ENCODE measurements around the gene SMIM38.

SMIM38 gene

DNA sequence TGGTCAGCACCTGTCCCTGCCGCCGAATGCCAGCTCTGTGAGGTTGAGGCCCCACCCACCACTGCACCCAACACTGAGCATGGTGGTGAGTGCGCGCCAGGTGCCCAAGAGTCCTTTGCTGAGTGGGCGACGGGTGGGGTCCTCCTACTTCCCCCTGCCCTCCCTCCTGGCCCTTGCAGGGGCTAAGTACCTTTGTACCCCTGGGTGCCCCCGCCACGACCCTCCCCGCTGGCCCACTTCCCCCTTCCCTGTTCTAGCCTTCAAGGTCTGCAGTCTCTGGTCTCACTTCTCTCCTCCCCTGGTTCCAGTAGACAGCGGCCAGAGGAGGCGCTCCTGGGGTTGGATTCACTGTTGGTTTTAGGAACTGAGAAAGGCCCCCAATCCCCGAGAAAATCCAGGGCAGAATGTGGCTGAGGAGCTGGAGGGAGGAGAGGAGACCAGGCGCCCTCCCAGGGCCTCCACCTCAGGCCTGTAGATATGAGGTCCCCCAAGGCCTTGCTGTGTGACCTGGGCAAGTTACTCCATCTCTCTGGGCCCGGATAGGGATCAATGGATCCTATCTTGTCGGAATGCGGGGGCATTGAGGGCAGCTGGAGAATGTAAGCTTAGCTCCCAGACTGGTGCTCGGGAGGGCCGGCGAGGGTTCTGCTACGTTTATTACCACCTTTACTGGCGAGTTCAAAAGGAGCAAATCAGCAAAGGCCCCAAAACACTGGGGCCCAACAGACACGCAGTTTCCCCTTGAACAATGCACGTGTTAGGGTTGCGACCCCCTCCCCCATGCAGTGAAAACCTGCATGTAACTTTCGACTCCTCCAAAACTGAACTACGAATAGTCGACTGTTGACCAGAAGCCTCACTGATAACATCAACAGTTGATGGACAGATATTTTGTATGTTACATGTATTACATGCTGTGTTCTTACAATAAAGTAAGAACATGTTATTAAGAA is 31.9 kb upstream of the SMIM38 start:
- DNase-seq (ENCODE audit: low read depth): no peak
- no peak overlapping the region for H3K9ac ChIP-seq (ENCODE audit: low read length)
- no peak overlapping the region for H3K4me3 ChIP-seq (ENCODE audit: low read length)
- H3K4me1 ChIP-seq (ENCODE audit: control insufficient read depth, insufficient read depth, low read length): peaks cover 13% of the 10 kb centered on the region
- no peaks in the 10 kb centered on the region for H3K27me3 ChIP-seq (replicated peaks; ENCODE audit: control insufficient read depth, insufficient read depth, low read length)
- peaks cover 16% of the 10 kb centered on the region for H3K9me3 ChIP-seq (ENCODE audit: control insufficient read depth, low read length)
- H3K36me3 ChIP-seq (ENCODE audit: control insufficient read depth, insufficient read depth, low read length, severe bottlenecking): no peaks in the 10 kb centered on the region

- Histone ChIP-seq H3K9me3 (ENCODE audit: control insufficient read depth, low read length) (peaks cover 10% of the 10 kb centered on the region), H3K36me3 (ENCODE audit: control insufficient read depth, insufficient read depth, low read length, severe bottlenecking) (no peaks in the 10 kb centered on the region), H3K9ac (ENCODE audit: low read length) (no peak overlapping the region), H3K4me3 (ENCODE audit: low read length) (no peak overlapping the region), H3K4me1 (ENCODE audit: control insufficient read depth, insufficient read depth, low read length) (peaks cover 13% of the 10 kb centered on the region), H3K27me3 (replicated peaks; ENCODE audit: control insufficient read depth, insufficient read depth, low read length) (no peaks in the 10 kb centered on the region)
- no peak for DNase-seq (ENCODE audit: low read depth)
Observed at GRCh38 chr11:69125861-69126260, 29.9 kb upstream of the SMIM38 start.

GRCh38 chr11:69126286-69126685 is 29.4 kb upstream of the SMIM38 start:
- Histone ChIP-seq H3K9ac (ENCODE audit: low read length) (no peak overlapping the region), H3K4me1 (ENCODE audit: control insufficient read depth, insufficient read depth, low read length) (peaks cover 13% of the 10 kb centered on the region), H3K27me3 (replicated peaks; ENCODE audit: control insufficient read depth, insufficient read depth, low read length) (no peaks in the 10 kb centered on the region), H3K36me3 (ENCODE audit: control insufficient read depth, insufficient read depth, low read length, severe bottlenecking) (no peaks in the 10 kb centered on the region), H3K4me3 (ENCODE audit: low read length) (no peak overlapping the region), H3K9me3 (ENCODE audit: control insufficient read depth, low read length) (peaks cover 10% of the 10 kb centered on the region)
- DNase-seq (ENCODE audit: low read depth): no peak

GRCh38 chr11:69127081-69127850 is 28.5 kb upstream of the SMIM38 start:
- Histone ChIP-seq H3K36me3 (ENCODE audit: control insufficient read depth, insufficient read depth, low read length, severe bottlenecking) (no peaks in the 10 kb centered on the region), H3K9ac (ENCODE audit: low read length) (no peak overlapping the region), H3K9me3 (ENCODE audit: control insufficient read depth, low read length) (peaks cover 10% of the 10 kb centered on the region), H3K4me1 (ENCODE audit: control insufficient read depth, insufficient read depth, low read length) (peaks cover 18% of the 10 kb centered on the region), H3K4me3 (ENCODE audit: low read length) (no peak overlapping the region), H3K27me3 (replicated peaks; ENCODE audit: control insufficient read depth, insufficient read depth, low read length) (peaks cover 7% of the 10 kb centered on the region)
- DNase-seq (ENCODE audit: low read depth): no peak

DNA sequence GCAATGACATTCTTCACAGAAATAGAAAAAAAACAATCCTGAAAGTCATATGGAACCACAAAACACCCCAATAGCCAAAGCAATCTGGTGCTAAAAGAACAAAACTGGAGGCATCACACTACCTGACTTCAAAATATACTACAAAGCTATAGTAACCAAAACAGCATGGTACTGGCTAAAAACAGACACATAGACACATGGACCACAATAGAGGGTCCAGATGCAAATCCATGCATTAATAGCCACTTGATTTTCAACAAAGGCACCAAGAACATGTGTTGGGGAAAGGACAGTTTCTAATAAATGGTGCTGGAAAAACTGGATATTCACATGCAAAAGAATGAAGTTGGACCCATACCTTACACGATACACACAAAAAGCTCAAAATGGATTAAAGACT is 27.9 kb upstream of the SMIM38 start:
- Histone ChIP-seq H3K4me3 (ENCODE audit: low read length) (no peak overlapping the region), H3K9ac (ENCODE audit: low read length) (no peak overlapping the region), H3K4me1 (ENCODE audit: control insufficient read depth, insufficient read depth, low read length) (peaks cover 12% of the 10 kb centered on the region), H3K9me3 (ENCODE audit: control insufficient read depth, low read length) (peaks cover 11% of the 10 kb centered on the region), H3K27me3 (replicated peaks; ENCODE audit: control insufficient read depth, insufficient read depth, low read length) (peaks cover 7% of the 10 kb centered on the region), H3K36me3 (ENCODE audit: control insufficient read depth, insufficient read depth, low read length, severe bottlenecking) (no peaks in the 10 kb centered on the region)
- DNase-seq (ENCODE audit: low read depth): no peak

DNA sequence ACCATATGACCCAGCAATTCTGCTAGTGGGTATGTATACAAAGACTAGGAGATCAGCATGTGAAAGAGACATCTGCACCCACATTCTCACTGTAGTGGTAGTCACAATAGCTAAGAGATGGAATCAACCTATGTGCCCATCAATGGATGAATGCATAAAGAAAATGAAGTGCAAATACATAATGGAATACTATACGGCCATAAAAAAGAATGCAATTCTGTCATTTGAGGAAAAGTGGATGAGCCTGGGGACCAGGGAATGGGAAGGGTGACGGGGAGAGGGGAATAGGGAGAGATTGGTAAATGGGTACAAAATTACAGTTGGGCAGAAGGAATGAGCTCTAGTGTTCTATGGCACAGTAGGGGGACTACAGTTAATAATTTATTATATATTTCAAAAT is 26.7 kb upstream of the SMIM38 start:
- DNase-seq (ENCODE audit: low read depth): no peak
- H3K27me3 ChIP-seq (replicated peaks; ENCODE audit: control insufficient read depth, insufficient read depth, low read length): peaks cover 7% of the 10 kb centered on the region
- H3K9me3 ChIP-seq (ENCODE audit: control insufficient read depth, low read length): peaks cover 19% of the 10 kb centered on the region
- no peak overlapping the region for H3K9ac ChIP-seq (ENCODE audit: low read length)
- no peak overlapping the region for H3K4me3 ChIP-seq (ENCODE audit: low read length)
- peaks cover 4% of the 10 kb centered on the region for H3K4me1 ChIP-seq (ENCODE audit: control insufficient read depth, insufficient read depth, low read length)
- no peaks in the 10 kb centered on the region for H3K36me3 ChIP-seq (ENCODE audit: control insufficient read depth, insufficient read depth, low read length, severe bottlenecking)

- Histone ChIP-seq H3K27me3 (replicated peaks; ENCODE audit: control insufficient read depth, insufficient read depth, low read length) (peaks cover 7% of the 10 kb centered on the region), H3K9me3 (ENCODE audit: control insufficient read depth, low read length) (peaks cover 19% of the 10 kb centered on the region), H3K4me3 (ENCODE audit: low read length) (no peak overlapping the region), H3K9ac (ENCODE audit: low read length) (no peak overlapping the region), H3K36me3 (ENCODE audit: control insufficient read depth, insufficient read depth, low read length, severe bottlenecking) (no peaks in the 10 kb centered on the region), H3K4me1 (ENCODE audit: control insufficient read depth, insufficient read depth, low read length) (peaks cover 4% of the 10 kb centered on the region)
- no peak for DNase-seq (ENCODE audit: low read depth)
Observed at GRCh38 chr11:69129647-69130046, 26.1 kb upstream of the SMIM38 start.

DNA sequence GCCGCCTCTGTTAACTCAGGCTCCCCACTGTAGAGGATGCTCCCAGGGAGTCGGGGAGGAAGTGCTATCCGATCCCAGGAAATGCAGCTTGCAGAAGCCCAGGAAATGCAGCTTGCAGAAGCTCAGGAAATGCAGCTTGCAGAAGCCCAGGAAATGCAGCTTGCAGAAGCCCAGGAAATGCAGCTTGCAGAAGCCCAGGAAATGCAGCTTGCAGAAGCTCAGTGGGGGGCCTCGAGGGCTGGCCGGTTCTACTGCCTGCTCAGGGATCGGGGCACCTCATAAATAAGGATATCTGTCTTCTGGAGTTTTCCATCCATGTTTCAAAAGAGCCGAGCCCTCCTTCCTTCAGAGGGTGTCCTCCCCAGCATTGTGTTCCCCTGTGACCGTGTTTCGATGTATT is 25.1 kb upstream of the SMIM38 start:
- peaks cover 4% of the 10 kb centered on the region for H3K4me1 ChIP-seq (ENCODE audit: control insufficient read depth, insufficient read depth, low read length)
- peaks cover 7% of the 10 kb centered on the region for H3K27me3 ChIP-seq (replicated peaks; ENCODE audit: control insufficient read depth, insufficient read depth, low read length)
- no peak overlapping the region for H3K9ac ChIP-seq (ENCODE audit: low read length)
- DNase-seq (ENCODE audit: low read depth): no peak
- peaks cover 19% of the 10 kb centered on the region for H3K9me3 ChIP-seq (ENCODE audit: control insufficient read depth, low read length)
- no peak overlapping the region for H3K4me3 ChIP-seq (ENCODE audit: low read length)
- no peaks in the 10 kb centered on the region for H3K36me3 ChIP-seq (ENCODE audit: control insufficient read depth, insufficient read depth, low read length, severe bottlenecking)

DNA sequence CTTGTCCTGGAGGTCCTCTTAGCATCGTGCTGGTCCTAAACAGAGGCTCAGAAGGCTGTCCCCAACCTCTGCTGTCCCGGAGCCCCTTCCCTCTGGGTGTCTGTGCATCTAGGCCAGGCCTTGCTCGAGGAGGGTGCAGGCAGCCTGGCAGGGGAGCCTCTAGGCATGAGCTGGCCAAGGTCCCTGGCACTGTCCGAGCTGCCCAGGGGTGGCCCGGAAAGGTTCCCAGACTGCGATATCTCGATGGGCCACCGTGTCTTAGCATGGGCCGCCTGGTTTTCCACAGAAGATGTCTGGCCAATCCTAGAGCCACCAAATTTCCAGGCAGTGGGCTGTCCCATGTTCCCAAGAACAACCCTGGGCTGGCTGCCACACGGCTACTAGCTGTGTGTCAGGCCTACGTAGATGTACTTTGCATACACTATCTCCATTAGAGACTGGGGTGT is 24.6 kb upstream of the SMIM38 start:
- H3K9me3 ChIP-seq (ENCODE audit: control insufficient read depth, low read length): peaks cover 19% of the 10 kb centered on the region
- peaks cover 7% of the 10 kb centered on the region for H3K27me3 ChIP-seq (replicated peaks; ENCODE audit: control insufficient read depth, insufficient read depth, low read length)
- no peak overlapping the region for H3K9ac ChIP-seq (ENCODE audit: low read length)
- no peak for DNase-seq (ENCODE audit: low read depth)
- H3K36me3 ChIP-seq (ENCODE audit: control insufficient read depth, insufficient read depth, low read length, severe bottlenecking): no peaks in the 10 kb centered on the region
- no peak overlapping the region for H3K4me3 ChIP-seq (ENCODE audit: low read length)
- H3K4me1 ChIP-seq (ENCODE audit: control insufficient read depth, insufficient read depth, low read length): peaks cover 4% of the 10 kb centered on the region

GRCh38 chr11:69131644-69132300 is 24.0 kb upstream of the SMIM38 start:
- no peaks in the 10 kb centered on the region for H3K36me3 ChIP-seq (ENCODE audit: control insufficient read depth, insufficient read depth, low read length, severe bottlenecking)
- no peak overlapping the region for H3K9ac ChIP-seq (ENCODE audit: low read length)
- H3K4me1 ChIP-seq (ENCODE audit: control insufficient read depth, insufficient read depth, low read length): peaks cover 4% of the 10 kb centered on the region
- H3K4me3 ChIP-seq (ENCODE audit: low read length): no peak overlapping the region
- DNase-seq (ENCODE audit: low read depth): peak; percentile 86
- H3K9me3 ChIP-seq (ENCODE audit: control insufficient read depth, low read length): peaks cover 19% of the 10 kb centered on the region
- H3K27me3 ChIP-seq (replicated peaks; ENCODE audit: control insufficient read depth, insufficient read depth, low read length): peaks cover 7% of the 10 kb centered on the region

GRCh38 chr11:69132301-69132670 is 23.4 kb upstream of the SMIM38 start:
- Histone ChIP-seq H3K9ac (ENCODE audit: low read length) (no peak overlapping the region), H3K4me3 (ENCODE audit: low read length) (no peak overlapping the region), H3K36me3 (ENCODE audit: control insufficient read depth, insufficient read depth, low read length, severe bottlenecking) (no peaks in the 10 kb centered on the region), H3K9me3 (ENCODE audit: control insufficient read depth, low read length) (peaks cover 19% of the 10 kb centered on the region), H3K27me3 (replicated peaks; ENCODE audit: control insufficient read depth, insufficient read depth, low read length) (peaks cover 7% of the 10 kb centered on the region), H3K4me1 (ENCODE audit: control insufficient read depth, insufficient read depth, low read length) (peaks cover 4% of the 10 kb centered on the region)
- DNase-seq (ENCODE audit: low read depth): no peak
